ENCODE measurements around the gene CDHR5. TPM values are rescaled to one million over a fixed set of nuclear protein-coding genes. Genes with fewer than 3 reads are reported as not detected.
"Not testable (repeated sequence)": the region's sequence is repeated elsewhere in the genome, so short reads cannot be mapped to it uniquely, and the experiment has no call there.

Gene CDHR5
- total and polyA plus RNA-seq, 2 donors = 0.05 TPM; not detected in 1

DNA sequence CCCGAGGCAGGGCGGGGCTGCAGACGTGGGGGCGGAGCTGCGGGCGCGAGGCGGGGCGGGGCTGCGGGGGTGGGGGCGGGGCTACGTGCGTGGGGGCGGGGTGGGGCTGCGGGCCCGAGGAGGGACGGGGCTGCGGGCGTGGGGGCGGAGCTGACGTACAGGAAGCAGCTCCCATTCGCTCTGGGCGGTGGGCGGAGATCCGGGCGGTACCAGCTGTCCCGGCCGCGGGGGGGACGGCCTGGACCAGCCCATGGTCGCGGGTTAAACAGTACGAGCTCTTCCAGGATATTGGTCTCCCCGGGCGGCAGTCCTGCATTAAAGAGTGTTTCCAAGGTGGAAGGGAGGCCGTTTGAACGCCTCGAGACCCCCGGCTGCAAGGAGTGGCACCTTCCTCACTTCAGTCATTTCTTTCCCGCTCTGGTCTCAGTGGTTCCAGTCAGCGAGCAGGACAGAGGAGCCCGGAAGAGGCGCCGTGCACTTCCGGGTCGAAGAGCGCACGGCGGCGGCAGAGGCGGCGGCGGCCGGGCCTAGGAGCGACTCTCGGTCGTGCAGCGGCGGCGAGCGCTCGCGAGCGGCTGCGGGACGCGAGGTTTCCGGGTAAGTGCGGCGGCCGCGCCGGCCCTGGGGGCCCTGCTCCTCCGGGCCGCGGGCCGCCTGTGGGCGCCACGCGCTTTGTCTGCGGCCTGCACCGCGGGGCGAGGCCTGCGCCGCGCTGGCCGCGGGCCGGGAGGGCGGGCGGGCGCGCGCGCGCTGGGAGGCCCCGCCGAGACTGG is 48.6 kb downstream of the CDHR5 start, which contains the start of gene PHRF1:
PHRF1 (plus strand) TSS at position 475 of the 773 bp plus-strand sequence. CDS start 5,043 bp downstream, outside the sequence.
- peak; percentile 81 to 95 (median 91) for DNase-seq (ENCODE audit: low read depth in 6 of 9, low spot score in 9 of 9)
- under 1% methylated on average over 98 of the region's 99 CpGs for WGBS
- H3K36me3 ChIP-seq (ENCODE audit: control insufficient read depth in 2 of 2, insufficient read depth in 2 of 2, low read length in 1 of 2) = peaks cover under 1 to 5% of the 10 kb centered on the region in 2 donors
- peaks cover 30 to 79% of the 10 kb centered on the region in 2 donors for H3K4me1 ChIP-seq (ENCODE audit: control insufficient read depth in 2 of 2, insufficient read depth in 2 of 2, low read length in 2 of 2)
- H3K27ac ChIP-seq (ENCODE audit: low read depth in 1 of 2, low read length in 1 of 2) = peak within 1 kb of the TSS; percentile 94 to 97
- peak within 1 kb of the TSS; percentile 84 to 93 for H3K4me3 ChIP-seq (ENCODE audit: low read length in 2 of 2)
- peaks cover 0 to 8% of the 10 kb centered on the region in 2 donors for H3K27me3 ChIP-seq (ENCODE audit: control insufficient read depth in 2 of 2, insufficient read depth in 1 of 2, low read length in 1 of 2)
- H3K9me3 ChIP-seq (ENCODE audit: control insufficient read depth in 2 of 2, insufficient read depth in 1 of 2, low read length in 1 of 2) = no peaks in the 10 kb centered on the region

GRCh38 chr11:575313-575995 is 49.3 kb downstream of the CDHR5 start:
- no peaks in the 10 kb centered on the region for H3K9me3 ChIP-seq (ENCODE audit: control insufficient read depth in 2 of 2, insufficient read depth in 1 of 2, low read length in 1 of 2)
- peak overlapping the region; percentile 55 to 59 for H3K4me3 ChIP-seq (ENCODE audit: low read length in 2 of 2)
- H3K27me3 ChIP-seq (ENCODE audit: control insufficient read depth in 2 of 2, insufficient read depth in 1 of 2, low read length in 1 of 2) = peaks cover 0 to 8% of the 10 kb centered on the region in 2 donors
- peak overlapping the region in 1 of 2 donors; percentile 60 for H3K27ac ChIP-seq (ENCODE audit: low read depth in 1 of 2, low read length in 1 of 2)
- peaks cover 0 to 3% of the 10 kb centered on the region in 2 donors for H3K36me3 ChIP-seq (ENCODE audit: control insufficient read depth in 2 of 2, insufficient read depth in 2 of 2, low read length in 1 of 2)
- H3K4me1 ChIP-seq (ENCODE audit: control insufficient read depth in 2 of 2, insufficient read depth in 2 of 2, low read length in 2 of 2) = peaks cover 33 to 81% of the 10 kb centered on the region in 2 donors
- WGBS = 1% methylated on average over 74 of the region's 81 CpGs
- peak in 2 of 9 donors; percentile 74 to 84 for DNase-seq (ENCODE audit: low read depth in 6 of 9, low spot score in 9 of 9)

DNA sequence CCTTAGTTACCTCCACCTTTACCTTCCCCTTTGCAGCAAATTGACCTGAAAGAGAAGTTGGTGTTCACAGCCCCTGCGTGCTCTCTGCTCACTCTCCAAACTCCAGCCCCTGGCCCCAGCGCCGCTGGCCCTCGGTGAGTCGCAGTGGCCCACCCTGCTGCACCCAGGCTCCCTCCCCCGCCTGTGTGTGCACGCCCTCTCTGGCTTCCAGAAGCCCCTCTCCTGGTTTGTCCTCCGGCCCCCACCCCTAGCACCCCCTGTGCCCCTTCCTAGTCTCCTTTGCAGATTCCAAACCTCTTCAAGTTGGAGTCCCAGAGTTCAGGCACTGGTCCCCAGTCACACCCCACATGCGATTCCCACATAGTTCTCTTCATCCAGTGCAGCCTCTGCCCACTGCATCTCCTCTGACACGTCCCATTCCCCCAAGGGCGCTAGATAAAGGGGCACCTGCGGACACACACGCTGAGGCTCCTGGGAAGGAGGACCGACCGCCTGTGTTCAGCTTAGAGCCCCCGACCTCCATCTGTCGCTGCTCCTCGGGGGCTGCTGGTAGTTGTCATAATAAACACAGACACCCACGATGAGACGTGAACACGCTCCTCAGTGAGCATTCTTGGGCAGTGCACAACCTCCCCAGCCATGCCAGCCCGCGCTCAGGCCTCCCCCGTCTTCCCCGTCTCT is 50.0 kb downstream of the CDHR5 start:
- Histone ChIP-seq H3K4me1 (ENCODE audit: control insufficient read depth in 2 of 2, insufficient read depth in 2 of 2, low read length in 2 of 2) (peaks cover 32 to 79% of the 10 kb centered on the region in 2 donors), H3K27ac (ENCODE audit: low read depth in 1 of 2, low read length in 1 of 2) (peak overlapping the region in 1 of 2 donors; percentile 60), H3K27me3 (ENCODE audit: control insufficient read depth in 2 of 2, insufficient read depth in 1 of 2, low read length in 1 of 2) (peaks cover 0 to 8% of the 10 kb centered on the region in 2 donors), H3K4me3 (ENCODE audit: low read length in 2 of 2) (peak overlapping the region; percentile 55 to 59), H3K9me3 (ENCODE audit: control insufficient read depth in 2 of 2, insufficient read depth in 1 of 2, low read length in 1 of 2) (no peaks in the 10 kb centered on the region), H3K36me3 (ENCODE audit: control insufficient read depth in 2 of 2, insufficient read depth in 2 of 2, low read length in 1 of 2) (peaks cover 0 to 3% of the 10 kb centered on the region in 2 donors)
- 24% methylated on average over 25 of the region's 25 CpGs for WGBS
- DNase-seq (ENCODE audit: low read depth in 6 of 9, low spot score in 9 of 9) = peak in 2 of 9 donors; percentile 33 to 59

- Histone ChIP-seq H3K27ac (ENCODE audit: low read depth in 1 of 2, low read length in 1 of 2) (peak overlapping the region in 1 of 2 donors; percentile 60), H3K4me3 (ENCODE audit: low read length in 2 of 2) (peak overlapping the region; percentile 55 to 59), H3K27me3 (ENCODE audit: control insufficient read depth in 2 of 2, insufficient read depth in 1 of 2, low read length in 1 of 2) (peaks cover 0 to 14% of the 10 kb centered on the region in 2 donors), H3K4me1 (ENCODE audit: control insufficient read depth in 2 of 2, insufficient read depth in 2 of 2, low read length in 2 of 2) (peaks cover 32 to 79% of the 10 kb centered on the region in 2 donors)
- DNase-seq (ENCODE audit: low read depth in 6 of 9, low spot score in 9 of 9) = peak in 3 of 9 donors; percentile 63 to 84 (median 64)
- 49% methylated on average over 14 of the region's 14 CpGs for WGBS
- not testable (repeated sequence) for H3K9me3 ChIP-seq (ENCODE audit: control insufficient read depth in 2 of 2, insufficient read depth in 1 of 2, low read length in 1 of 2); H3K36me3 ChIP-seq (ENCODE audit: control insufficient read depth in 2 of 2, insufficient read depth in 2 of 2, low read length in 1 of 2)
Measured at GRCh38 chr11:574031-574570, 50.7 kb downstream of the CDHR5 start.

- no peak overlapping the region for H3K4me3 ChIP-seq (ENCODE audit: low read length in 2 of 2)
- H3K4me1 ChIP-seq (ENCODE audit: control insufficient read depth in 2 of 2, insufficient read depth in 2 of 2, low read length in 2 of 2) = peaks cover 28 to 72% of the 10 kb centered on the region in 2 donors
- WGBS = 96% methylated on average over 16 of the region's 16 CpGs
- no peaks in the 10 kb centered on the region for H3K9me3 ChIP-seq (ENCODE audit: control insufficient read depth in 2 of 2, insufficient read depth in 1 of 2, low read length in 1 of 2)
- DNase-seq (ENCODE audit: low read depth in 6 of 9, low spot score in 9 of 9) = no peak
- no peak overlapping the region for H3K27ac ChIP-seq (ENCODE audit: low read depth in 1 of 2, low read length in 1 of 2)
- H3K36me3 ChIP-seq (ENCODE audit: control insufficient read depth in 2 of 2, insufficient read depth in 2 of 2, low read length in 1 of 2) = no peaks in the 10 kb centered on the region
- H3K27me3 ChIP-seq (ENCODE audit: control insufficient read depth in 2 of 2, insufficient read depth in 1 of 2, low read length in 1 of 2) = peaks cover 0 to 16% of the 10 kb centered on the region in 2 donors
Measured at GRCh38 chr11:573146-573759, 51.5 kb downstream of the CDHR5 start.

DNA sequence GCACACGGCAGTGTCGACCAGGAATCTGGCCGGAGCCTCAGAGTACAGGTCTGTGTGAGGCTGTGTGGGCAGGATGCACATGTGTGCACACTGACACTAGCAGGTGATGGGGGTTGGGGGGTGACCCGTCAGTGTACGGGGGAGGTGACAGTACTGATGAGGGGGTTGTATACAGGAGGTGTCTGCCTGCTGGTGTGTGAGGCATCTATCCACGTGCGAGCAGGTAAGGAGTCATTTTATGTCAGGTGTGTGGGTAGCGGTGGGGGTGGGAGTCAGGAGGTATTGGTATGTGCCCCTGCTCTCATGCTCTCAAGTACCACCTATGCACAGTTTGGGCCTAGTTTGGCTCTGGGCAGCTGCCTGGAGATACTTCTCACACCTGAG is 53.0 kb downstream of the CDHR5 start:
- Histone ChIP-seq H3K4me1 (ENCODE audit: control insufficient read depth in 2 of 2, insufficient read depth in 2 of 2, low read length in 2 of 2) (peaks cover 26 to 69% of the 10 kb centered on the region in 2 donors), H3K36me3 (ENCODE audit: control insufficient read depth in 2 of 2, insufficient read depth in 2 of 2, low read length in 1 of 2) (no peaks in the 10 kb centered on the region), H3K27me3 (ENCODE audit: control insufficient read depth in 2 of 2, insufficient read depth in 1 of 2, low read length in 1 of 2) (peaks cover 0 to 21% of the 10 kb centered on the region in 2 donors), H3K9me3 (ENCODE audit: control insufficient read depth in 2 of 2, insufficient read depth in 1 of 2, low read length in 1 of 2) (no peaks in the 10 kb centered on the region), H3K4me3 (ENCODE audit: low read length in 2 of 2) (no peak overlapping the region), H3K27ac (ENCODE audit: low read depth in 1 of 2, low read length in 1 of 2) (peak overlapping the region in 1 of 2 donors; percentile 82)
- 90% methylated on average over 8 of the region's 8 CpGs for WGBS
- peak in 1 of 9 donors; percentile 24 for DNase-seq (ENCODE audit: low read depth in 6 of 9, low spot score in 9 of 9)

DNA sequence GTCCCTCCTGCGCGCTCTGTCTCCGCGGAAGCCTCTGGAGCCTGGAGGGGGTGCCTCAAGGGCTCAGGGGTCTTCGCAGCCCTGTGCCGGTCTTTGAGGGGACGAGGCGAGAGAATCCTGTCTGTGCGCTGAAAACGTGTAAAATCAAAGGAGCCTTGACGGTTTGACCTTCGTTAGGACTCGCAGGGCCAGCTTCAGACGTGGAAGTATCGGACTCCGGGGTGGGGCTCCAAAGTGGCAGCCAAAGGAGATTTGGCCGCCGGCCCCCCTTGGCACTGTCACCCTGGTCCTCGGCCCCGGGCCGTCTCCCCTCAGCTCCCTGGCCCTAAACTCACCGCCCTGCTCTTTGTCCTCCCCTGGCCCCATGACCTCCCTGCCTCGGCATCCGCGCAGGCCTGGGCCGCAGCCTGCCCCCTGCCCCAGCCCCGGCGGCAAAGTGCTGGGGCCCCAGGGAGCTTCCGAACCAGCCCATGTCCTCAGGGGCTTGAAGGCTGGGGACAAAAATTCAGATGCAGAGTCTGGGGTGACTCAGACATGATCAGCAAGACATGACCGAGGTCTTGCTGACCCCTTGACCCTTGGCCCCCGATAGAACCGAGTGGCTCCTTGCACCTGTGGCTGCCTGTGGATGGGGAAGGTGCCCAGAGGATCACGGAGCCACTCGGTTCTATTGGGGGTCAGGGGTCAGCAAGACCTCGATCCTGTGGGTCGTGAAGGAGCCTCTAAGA is 55.4 kb downstream of the CDHR5 start:
- peak in 1 of 9 donors; percentile 44 for DNase-seq (ENCODE audit: low read depth in 6 of 9, low spot score in 9 of 9)
- no peaks in the 10 kb centered on the region for H3K9me3 ChIP-seq (ENCODE audit: control insufficient read depth in 2 of 2, insufficient read depth in 1 of 2, low read length in 1 of 2)
- H3K27me3 ChIP-seq (ENCODE audit: control insufficient read depth in 2 of 2, insufficient read depth in 1 of 2, low read length in 1 of 2) = peaks cover 0 to 12% of the 10 kb centered on the region in 2 donors
- H3K4me1 ChIP-seq (ENCODE audit: control insufficient read depth in 2 of 2, insufficient read depth in 2 of 2, low read length in 2 of 2) = peaks cover 24 to 57% of the 10 kb centered on the region in 2 donors
- H3K36me3 ChIP-seq (ENCODE audit: control insufficient read depth in 2 of 2, insufficient read depth in 2 of 2, low read length in 1 of 2) = no peaks in the 10 kb centered on the region
- WGBS = 51% methylated on average over 36 of the region's 36 CpGs
- peak overlapping the region; percentile 1 to 70 for H3K27ac ChIP-seq (ENCODE audit: low read depth in 1 of 2, low read length in 1 of 2)
- H3K4me3 ChIP-seq (ENCODE audit: low read length in 2 of 2) = peak overlapping the region; percentile 55 to 64
